GM06990 (cell line): ENCODE results near the gene RNF114.
A peak's percentile ranks its signal among the peaks of the same experiment; 100 is the strongest.

Experiments used
- DNase-seq: peaks from one replicate; pipeline ENCODE4 v3.0.0-alpha.2; 2011; ENCODE audit not compliant: insufficient read length; ENCODE audit errors: extremely low read depth
- H3K27me3 ChIP-seq: replicated peaks from 2 replicates; pipeline ENCODE4 v1.6.0; 2011; ENCODE audit warnings: low read length; ENCODE audit not compliant: control insufficient read depth, insufficient read depth
- H3K36me3 ChIP-seq: 2 replicates; pipeline ENCODE4 v1.5.1; 2011; ENCODE audit warnings: low read length; ENCODE audit not compliant: control insufficient read depth, insufficient read depth
- H3K4me3 ChIP-seq: replicated peaks from 2 replicates; pipeline ENCODE4 v1.5.1; 2011; ENCODE audit warnings: low read depth, mild to moderate bottlenecking, control low read depth, low read length
- TF ChIP-seq, protein P1 (sequence below): IDR thresholded peaks from 2 replicates; pipeline ENCODE4 v1.5.1; 2011; ENCODE audit warnings: low read length, control low read depth, mild to moderate bottlenecking, inconsistent platforms; ENCODE audit not compliant: insufficient read depth, poor library complexity, severe bottlenecking

RNF114 gene

DNA sequence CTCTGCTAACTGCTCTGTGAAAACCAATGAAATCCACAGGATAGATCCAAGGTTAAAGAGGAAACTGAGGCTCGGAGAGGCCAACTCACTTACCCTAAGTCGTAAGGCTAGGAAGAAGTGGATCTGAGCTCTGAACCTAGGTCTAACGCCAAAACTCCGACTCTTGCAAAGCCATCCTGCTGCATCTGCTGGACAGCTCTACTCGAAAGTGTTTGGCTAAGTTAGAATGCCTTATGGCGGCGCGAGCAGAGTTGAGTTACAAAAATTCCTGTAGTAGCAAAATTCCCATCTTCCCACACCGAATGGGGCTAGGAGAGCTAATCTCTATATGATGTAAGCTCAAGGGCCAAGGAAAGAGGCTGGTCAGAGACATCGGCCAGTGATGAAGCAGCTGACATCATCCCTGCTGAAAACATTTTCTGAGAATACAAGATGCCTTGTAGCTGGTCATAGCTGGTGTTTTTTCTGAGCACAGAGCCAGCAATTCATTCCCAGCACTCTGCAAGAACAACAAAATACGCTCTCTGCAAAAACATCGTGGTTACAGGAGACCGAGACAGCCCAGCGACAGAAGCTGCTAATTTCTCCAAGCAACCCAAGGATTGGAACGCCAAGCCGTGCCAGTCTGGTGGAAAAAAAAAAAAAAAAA, 22.7 kb upstream of the RNF114 start:
- no peaks in the 10 kb centered on the region for H3K27me3 ChIP-seq
- DNase-seq, result no peak
- no peak overlapping the region for H3K4me3 ChIP-seq
- H3K36me3 ChIP-seq, result peaks cover 6% of the 10 kb centered on the region
- TF ChIP-seq, protein P1, sequence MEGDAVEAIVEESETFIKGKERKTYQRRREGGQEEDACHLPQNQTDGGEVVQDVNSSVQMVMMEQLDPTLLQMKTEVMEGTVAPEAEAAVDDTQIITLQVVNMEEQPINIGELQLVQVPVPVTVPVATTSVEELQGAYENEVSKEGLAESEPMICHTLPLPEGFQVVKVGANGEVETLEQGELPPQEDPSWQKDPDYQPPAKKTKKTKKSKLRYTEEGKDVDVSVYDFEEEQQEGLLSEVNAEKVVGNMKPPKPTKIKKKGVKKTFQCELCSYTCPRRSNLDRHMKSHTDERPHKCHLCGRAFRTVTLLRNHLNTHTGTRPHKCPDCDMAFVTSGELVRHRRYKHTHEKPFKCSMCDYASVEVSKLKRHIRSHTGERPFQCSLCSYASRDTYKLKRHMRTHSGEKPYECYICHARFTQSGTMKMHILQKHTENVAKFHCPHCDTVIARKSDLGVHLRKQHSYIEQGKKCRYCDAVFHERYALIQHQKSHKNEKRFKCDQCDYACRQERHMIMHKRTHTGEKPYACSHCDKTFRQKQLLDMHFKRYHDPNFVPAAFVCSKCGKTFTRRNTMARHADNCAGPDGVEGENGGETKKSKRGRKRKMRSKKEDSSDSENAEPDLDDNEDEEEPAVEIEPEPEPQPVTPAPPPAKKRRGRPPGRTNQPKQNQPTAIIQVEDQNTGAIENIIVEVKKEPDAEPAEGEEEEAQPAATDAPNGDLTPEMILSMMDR, result no peak

DNA sequence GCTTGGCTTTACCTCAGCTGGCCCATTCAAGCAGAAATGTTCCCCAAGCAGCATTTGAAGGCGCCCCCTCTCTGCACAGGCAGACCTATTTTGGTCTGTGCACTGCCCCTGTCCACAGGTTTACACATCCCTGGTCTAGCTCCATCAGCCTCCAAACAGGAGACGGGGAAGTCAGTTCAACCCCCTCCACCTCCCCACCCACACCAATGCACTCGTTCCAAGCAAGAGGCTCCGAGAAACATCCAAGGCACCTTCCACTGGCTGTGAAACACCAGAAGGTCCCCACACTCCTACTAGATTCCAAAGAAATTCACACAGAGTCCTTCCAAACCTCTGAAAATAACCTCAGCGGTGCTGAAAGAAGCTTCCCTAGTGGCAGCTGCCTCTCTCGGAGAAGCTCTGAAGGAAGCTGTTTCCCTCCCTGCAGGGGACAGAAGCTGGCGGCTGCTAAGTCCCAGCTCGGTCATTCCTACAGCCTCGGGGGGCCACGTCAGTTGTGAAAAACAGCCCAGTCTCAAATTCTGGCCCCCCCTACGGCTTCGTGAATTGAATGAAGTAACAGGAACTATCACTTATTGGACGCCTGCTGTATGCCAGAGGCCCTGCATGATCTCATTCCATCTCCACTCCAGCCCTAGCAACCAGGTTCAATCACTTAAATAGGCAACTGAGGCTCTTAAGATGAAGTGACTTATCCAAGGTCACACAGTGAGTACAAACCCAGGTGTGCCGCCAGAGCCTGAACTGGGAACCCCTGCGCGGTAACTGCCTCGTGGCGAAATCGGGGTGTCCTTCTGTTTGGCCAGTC, 21.7 kb upstream of the RNF114 start:
- TF ChIP-seq, protein P1, result peak; percentile 4
- Histone ChIP-seq H3K36me3 (peaks cover 5% of the 10 kb centered on the region), H3K4me3 (peak overlapping the region; percentile 71), H3K27me3 (no peaks in the 10 kb centered on the region)
- DNase-seq, result no peak

DNA sequence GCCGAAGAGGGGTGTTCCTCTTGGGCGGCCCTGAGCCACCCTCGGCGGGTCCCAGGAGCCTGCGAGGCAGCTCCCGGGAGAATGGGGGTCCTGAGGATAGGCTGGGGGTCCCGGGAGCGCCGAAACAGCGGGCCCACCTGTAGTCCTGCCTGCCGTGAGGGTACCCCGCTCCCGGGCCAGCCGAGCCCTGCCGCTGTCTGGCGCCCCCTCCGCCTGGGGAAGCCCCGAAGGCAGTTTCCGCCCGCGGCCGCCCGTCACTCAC, 21.1 kb upstream of the RNF114 start:
- TF ChIP-seq, protein P1, result no peak
- peak overlapping the region; percentile 71 for H3K4me3 ChIP-seq
- no peak for DNase-seq

DNA sequence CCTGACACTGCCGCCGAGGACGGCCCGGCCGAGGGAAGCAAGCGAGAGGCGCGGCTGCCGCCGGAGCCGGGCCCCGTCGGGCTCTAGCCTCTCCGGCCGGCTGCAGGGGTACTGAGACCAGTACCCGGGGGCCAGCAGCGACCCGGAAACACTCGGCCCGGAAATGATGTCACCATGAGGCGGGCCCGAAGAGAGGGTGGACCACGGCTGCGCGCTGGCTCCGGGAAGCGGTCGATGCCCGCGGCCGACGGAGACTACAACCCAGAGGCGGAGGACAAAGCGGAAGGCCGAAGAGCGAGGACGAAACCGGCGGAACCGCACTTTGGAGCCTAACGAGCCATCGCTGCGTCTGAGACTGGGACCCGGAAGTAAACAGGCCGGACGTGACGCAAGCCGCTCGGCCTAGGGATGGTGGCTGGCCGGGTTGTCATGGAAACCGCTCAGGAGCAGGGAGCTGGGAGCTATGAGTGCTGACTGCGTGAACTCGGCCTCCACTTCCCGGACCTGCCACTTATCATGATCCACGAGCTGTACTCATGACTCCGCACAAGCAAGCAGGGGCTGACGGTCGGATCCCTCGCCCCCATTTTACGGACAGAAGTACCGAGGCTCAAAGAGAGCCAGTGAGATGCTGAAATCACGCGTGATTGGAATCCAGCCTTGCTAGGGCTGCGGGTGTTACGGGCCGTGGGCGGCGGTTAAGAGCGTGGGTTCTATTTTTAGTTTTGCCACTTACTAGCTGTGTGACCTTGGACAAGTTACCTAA, 20.6 kb upstream of the RNF114 start, which contains the start of gene SPATA2:
TSS of gene SPATA2 (minus strand) at position 150 of the 766 bp plus-strand sequence. CDS start 7,039 bp downstream, outside the sequence.
- TF ChIP-seq, protein P1, result no peak
- peak; percentile 94 for DNase-seq
- H3K27me3 ChIP-seq, result no peaks in the 10 kb centered on the region
- peak within 1 kb of the TSS; percentile 71 for H3K4me3 ChIP-seq
- peaks cover 2% of the 10 kb centered on the region for H3K36me3 ChIP-seq

More for the DNA sequence above, 21.1 kb upstream of the RNF114 start:
- Histone ChIP-seq H3K27me3 (no peaks in the 10 kb centered on the region), H3K36me3 (peaks cover 5% of the 10 kb centered on the region)

DNA sequence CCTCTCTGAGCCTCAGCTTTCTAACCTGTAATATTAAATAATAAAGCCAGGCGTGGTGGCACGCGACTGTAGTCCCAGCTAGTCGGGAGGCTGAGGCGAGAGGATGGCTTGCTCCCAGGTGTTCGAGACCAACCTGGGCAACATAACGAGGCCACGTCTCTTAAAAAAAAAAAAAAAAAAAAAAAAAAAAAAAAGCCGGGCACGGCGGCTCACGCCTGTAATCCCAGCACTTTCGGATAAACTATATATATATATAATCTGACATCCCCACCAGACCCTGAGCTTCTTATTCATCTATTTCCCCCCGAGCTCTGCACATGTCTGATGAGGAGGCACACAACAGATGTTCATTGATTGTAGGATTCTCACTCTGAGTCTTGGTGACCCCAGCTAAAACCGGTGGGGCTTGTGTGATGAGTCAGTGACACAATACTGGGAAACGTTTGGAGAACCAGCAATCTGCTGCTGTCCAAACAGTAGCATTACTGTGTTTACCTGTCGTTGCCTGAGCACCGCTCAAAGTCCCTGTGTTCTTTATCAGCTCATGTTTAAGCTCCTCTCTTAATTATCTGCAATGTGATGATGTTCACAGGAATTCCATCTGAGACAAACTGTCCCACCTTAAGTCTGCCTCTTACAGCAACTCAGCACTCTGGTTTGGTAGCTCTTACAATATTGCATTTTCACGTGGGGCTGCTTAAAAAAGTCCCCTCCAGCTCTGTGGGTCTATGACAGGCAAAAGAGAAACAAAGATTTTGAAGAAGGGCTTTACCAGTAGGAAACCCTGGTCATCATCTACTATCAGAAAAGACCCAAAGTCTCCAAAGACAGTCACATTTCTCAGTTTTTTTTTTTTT, 19.8 kb upstream of the RNF114 start:
- H3K4me3 ChIP-seq, result peak overlapping the region; percentile 71
- TF ChIP-seq, protein P1, result no peak
- peak; percentile 64 for DNase-seq
- H3K27me3 ChIP-seq, result no peaks in the 10 kb centered on the region
- peaks cover 2% of the 10 kb centered on the region; the same call in 1 of the 2 replicates for H3K36me3 ChIP-seq
